HEK293 (cell line): ENCODE data around the gene SKA2.

Experiments used
- BCL6B ChIP-seq: fragments of 450-650 bp; formaldehyde crosslinking; IDR thresholded peaks from 2 replicates; pipeline ENCODE4 v1.5.1; 2017; ENCODE audit warnings: missing biosample characterization, missing genetic modification characterization
- HOXC10 ChIP-seq: sonication (generic); formaldehyde crosslinking; IDR thresholded peaks from 2 replicates; pipeline ENCODE4 v1.8.1; 2023; ENCODE audit warnings: mild to moderate bottlenecking, missing genetic modification reagents
- IKZF3 ChIP-seq: fragments of 450-650 bp; IDR thresholded peaks from 2 replicates; pipeline ENCODE4 v1.5.0; 2018; ENCODE audit warnings: missing biosample characterization, mild to moderate bottlenecking, missing genetic modification characterization, moderate library complexity
- INSM2 ChIP-seq: fragments of 450-650 bp; formaldehyde crosslinking; IDR thresholded peaks from 2 replicates; pipeline ENCODE4 v1.5.1; 2016; ENCODE audit warnings: missing biosample characterization, missing genetic modification characterization
- KLF10 ChIP-seq: fragments of 450-650 bp; IDR thresholded peaks from 2 replicates; pipeline ENCODE4 v1.5.1; 2018; ENCODE audit warnings: missing biosample characterization, mild to moderate bottlenecking, missing genetic modification characterization
- MEIS1 ChIP-seq: sonication (generic); formaldehyde crosslinking; IDR thresholded peaks from 2 replicates; pipeline ENCODE4 v1.8.1; 2022; ENCODE audit warnings: missing genetic modification reagents, mild to moderate bottlenecking, borderline replicate concordance
- MZF1 ChIP-seq: fragments of 450-650 bp; formaldehyde crosslinking; IDR thresholded peaks from 2 replicates; pipeline ENCODE4 v1.5.1; 2017; ENCODE audit warnings: missing biosample characterization, missing genetic modification characterization, borderline replicate concordance
- RBAK ChIP-seq: fragments of 450-650 bp; formaldehyde crosslinking; IDR thresholded peaks from 2 replicates; pipeline ENCODE4 v1.5.1; 2016; ENCODE audit warnings: missing biosample characterization, missing genetic modification characterization
- SCRT1 ChIP-seq: fragments of 450-650 bp; formaldehyde crosslinking; IDR thresholded peaks from 2 replicates; pipeline ENCODE4 v1.5.1; 2016; ENCODE audit warnings: missing biosample characterization, missing genetic modification characterization, borderline replicate concordance
- ZBTB21 ChIP-seq: fragments of 450-650 bp; formaldehyde crosslinking; IDR thresholded peaks from 2 replicates; pipeline ENCODE4 v1.5.1; 2017; ENCODE audit warnings: missing biosample characterization, missing genetic modification characterization
- ZFP41 ChIP-seq: fragments of 450-650 bp; formaldehyde crosslinking; IDR thresholded peaks from 2 replicates; pipeline ENCODE4 v1.5.1; 2016; ENCODE audit warnings: missing biosample characterization, missing genetic modification characterization, borderline replicate concordance
- ZNF132 ChIP-seq: fragments of 450-650 bp; formaldehyde crosslinking; IDR thresholded peaks from 2 replicates; pipeline ENCODE4 v1.5.1; 2017; ENCODE audit warnings: missing biosample characterization, missing genetic modification characterization, borderline replicate concordance
- ZNF169 ChIP-seq: fragments of 450-650 bp; formaldehyde crosslinking; IDR thresholded peaks from 2 replicates; pipeline ENCODE4 v1.5.1; 2016; ENCODE audit warnings: missing biosample characterization, missing genetic modification characterization
- ZNF184 ChIP-seq: fragments of 450-650 bp; IDR thresholded peaks from 2 replicates; pipeline ENCODE4 v1.5.1; 2018; ENCODE audit warnings: missing biosample characterization, mild to moderate bottlenecking, missing genetic modification characterization
- ZNF211 ChIP-seq: fragments of 450-650 bp; formaldehyde crosslinking; IDR thresholded peaks from 2 replicates; pipeline ENCODE4 v1.5.1; 2016; ENCODE audit warnings: low read depth, missing biosample characterization, missing genetic modification characterization
- ZNF274 ChIP-seq, 2 experiments: fragments of 200-500 bp in 1 of 2; fragments of 450-650 bp in 1 of 2; sonication (Bioruptor generic) in 1 of 2; formaldehyde crosslinking in 1 of 2; IDR thresholded peaks; 2 replicates each; pipeline versions ENCODE4 v1.5.1 to v1.6.1; 2014 to 2016; ENCODE audit warnings: borderline replicate concordance in 1 of 2, inconsistent platforms in 1 of 2, low read length in 1 of 2, missing biosample characterization in 1 of 2, missing genetic modification characterization in 1 of 2
- ZNF302 ChIP-seq: fragments of 450-650 bp; formaldehyde crosslinking; IDR thresholded peaks from 2 replicates; pipeline ENCODE4 v1.5.1; 2016; ENCODE audit warnings: missing biosample characterization, missing genetic modification characterization, low read depth
- ZNF324 ChIP-seq: fragments of 450-650 bp; formaldehyde crosslinking; IDR thresholded peaks from 2 replicates; pipeline ENCODE4 v1.5.1; 2016; ENCODE audit warnings: missing biosample characterization, missing genetic modification characterization
- ZNF426 ChIP-seq: fragments of 450-650 bp; formaldehyde crosslinking; IDR thresholded peaks from 2 replicates; pipeline ENCODE4 v1.5.1; 2017; ENCODE audit warnings: missing biosample characterization, missing genetic modification characterization, mild to moderate bottlenecking, inconsistent platforms, moderate library complexity
- ZNF433 ChIP-seq: fragments of 450-650 bp; formaldehyde crosslinking; IDR thresholded peaks from 2 replicates; pipeline ENCODE4 v1.5.1; 2016; ENCODE audit warnings: missing biosample characterization, missing genetic modification characterization, low read depth
- ZNF514 ChIP-seq: fragments of 450-650 bp; formaldehyde crosslinking; IDR thresholded peaks from 2 replicates; pipeline ENCODE4 v1.5.1; 2016; ENCODE audit warnings: missing biosample characterization, missing genetic modification characterization
- ZNF626 ChIP-seq: fragments of 450-650 bp; sonication (Bioruptor Pico); formaldehyde crosslinking; IDR thresholded peaks from 2 replicates; pipeline ENCODE4 v1.5.1; 2018; ENCODE audit warnings: missing biosample characterization, missing genetic modification characterization, inconsistent platforms
- ZNF677 ChIP-seq: fragments of 450-650 bp; IDR thresholded peaks from 2 replicates; pipeline ENCODE4 v1.5.0; 2018; ENCODE audit warnings: missing biosample characterization, mild to moderate bottlenecking, missing genetic modification characterization, moderate library complexity
- ZNF792 ChIP-seq: fragments of 450-650 bp; formaldehyde crosslinking; IDR thresholded peaks from 2 replicates; pipeline ENCODE4 v1.5.1; 2016; ENCODE audit warnings: missing biosample characterization, missing genetic modification characterization
- TF ChIP-seq, protein P1 (sequence below): fragments of 450-650 bp; formaldehyde crosslinking; IDR thresholded peaks from 2 replicates; pipeline ENCODE4 v1.5.0; 2017; ENCODE audit warnings: missing biosample characterization, missing genetic modification characterization, borderline replicate concordance
- TF ChIP-seq, protein P2 (sequence below): fragments of 450-650 bp; formaldehyde crosslinking; IDR thresholded peaks from 2 replicates; pipeline ENCODE4 v1.5.1; 2016; ENCODE audit warnings: missing biosample characterization, missing genetic modification characterization
- TF ChIP-seq, protein P3 (sequence below): fragments of 450-650 bp; formaldehyde crosslinking; IDR thresholded peaks from 2 replicates; pipeline ENCODE4 v1.5.1; 2016; ENCODE audit warnings: missing biosample characterization, missing genetic modification characterization
- TF ChIP-seq, protein P4 (sequence below): fragments of 450-650 bp; formaldehyde crosslinking; IDR thresholded peaks from 2 replicates; pipeline ENCODE4 v1.5.1; 2016; ENCODE audit warnings: missing biosample characterization, missing genetic modification characterization

SKA2 gene

DNA sequence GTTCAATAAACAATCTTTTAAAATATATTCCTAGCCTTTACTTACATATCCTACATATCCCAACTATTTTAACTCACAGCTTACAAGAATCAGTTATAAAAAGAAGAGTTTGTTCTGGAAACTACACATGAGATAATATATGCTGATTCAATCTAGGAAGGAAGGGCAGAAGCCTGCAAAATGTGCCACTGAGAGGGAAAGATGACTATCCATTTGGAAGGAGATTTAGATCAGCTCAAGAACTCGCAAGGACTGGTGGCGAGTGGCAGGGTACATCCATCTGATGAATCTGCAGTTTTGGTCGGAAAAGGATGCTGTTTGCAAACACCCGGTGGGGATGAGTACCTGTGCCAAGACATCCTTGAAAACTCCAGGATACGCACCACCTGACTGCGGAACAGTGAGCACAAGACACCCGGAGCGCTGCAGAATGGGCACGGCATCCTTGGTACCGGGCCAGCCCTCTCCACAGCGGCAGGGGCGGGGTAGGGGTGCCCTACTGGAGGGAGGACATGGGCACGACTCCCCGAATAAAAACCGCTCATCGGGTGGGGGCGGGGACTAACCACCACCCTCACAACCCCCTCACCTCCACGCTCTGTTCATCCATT, 49.0 kb downstream of the SKA2 start (continued):
- TF ChIP-seq, protein P1, sequence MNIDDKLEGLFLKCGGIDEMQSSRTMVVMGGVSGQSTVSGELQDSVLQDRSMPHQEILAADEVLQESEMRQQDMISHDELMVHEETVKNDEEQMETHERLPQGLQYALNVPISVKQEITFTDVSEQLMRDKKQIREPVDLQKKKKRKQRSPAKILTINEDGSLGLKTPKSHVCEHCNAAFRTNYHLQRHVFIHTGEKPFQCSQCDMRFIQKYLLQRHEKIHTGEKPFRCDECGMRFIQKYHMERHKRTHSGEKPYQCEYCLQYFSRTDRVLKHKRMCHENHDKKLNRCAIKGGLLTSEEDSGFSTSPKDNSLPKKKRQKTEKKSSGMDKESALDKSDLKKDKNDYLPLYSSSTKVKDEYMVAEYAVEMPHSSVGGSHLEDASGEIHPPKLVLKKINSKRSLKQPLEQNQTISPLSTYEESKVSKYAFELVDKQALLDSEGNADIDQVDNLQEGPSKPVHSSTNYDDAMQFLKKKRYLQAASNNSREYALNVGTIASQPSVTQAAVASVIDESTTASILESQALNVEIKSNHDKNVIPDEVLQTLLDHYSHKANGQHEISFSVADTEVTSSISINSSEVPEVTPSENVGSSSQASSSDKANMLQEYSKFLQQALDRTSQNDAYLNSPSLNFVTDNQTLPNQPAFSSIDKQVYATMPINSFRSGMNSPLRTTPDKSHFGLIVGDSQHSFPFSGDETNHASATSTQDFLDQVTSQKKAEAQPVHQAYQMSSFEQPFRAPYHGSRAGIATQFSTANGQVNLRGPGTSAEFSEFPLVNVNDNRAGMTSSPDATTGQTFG, result no peak
- TF ChIP-seq INSM2 (tag by site-specific recombination) (no peak), RBAK (tag by site-specific recombination) (no peak), BCL6B (no peak), MZF1 (tag by site-specific recombination) (no peak), KLF10 (tag by site-specific recombination) (no peak), ZNF677 (tag by site-specific recombination) (no peak), ZNF324 (tag by site-specific recombination) (no peak), ZNF211 (tag by site-specific recombination) (no peak), ZNF426 (tag by site-specific recombination) (no peak), ZNF132 (tag by site-specific recombination) (no peak), ZNF626 (tag by site-specific recombination) (no peak), ZBTB21 (tag by site-specific recombination) (no peak), ZNF433 (no peak), HOXC10 (no peak), SCRT1 (tag by site-specific recombination) (no peak), ZNF184 (tag by site-specific recombination) (no peak), ZNF514 (tag by site-specific recombination) (no peak), MEIS1 (CRISPR knock-in tag) (no peak), ZFP41 (no peak), ZNF274 (IDR thresholded peaks at IDR 0.05; ENCODE audit: low read length) (no peak), ZNF274 (tag by site-specific recombination; IDR thresholded peaks at IDR 0.05; ENCODE audit: borderline replicate concordance) (no peak), ZNF169 (tag by site-specific recombination) (no peak), ZNF302 (tag by site-specific recombination) (no peak), ZNF792 (tag by site-specific recombination) (no peak), IKZF3 (peak; percentile 55; the same call in 1 of the 2 replicates)
- TF ChIP-seq, protein P2, sequence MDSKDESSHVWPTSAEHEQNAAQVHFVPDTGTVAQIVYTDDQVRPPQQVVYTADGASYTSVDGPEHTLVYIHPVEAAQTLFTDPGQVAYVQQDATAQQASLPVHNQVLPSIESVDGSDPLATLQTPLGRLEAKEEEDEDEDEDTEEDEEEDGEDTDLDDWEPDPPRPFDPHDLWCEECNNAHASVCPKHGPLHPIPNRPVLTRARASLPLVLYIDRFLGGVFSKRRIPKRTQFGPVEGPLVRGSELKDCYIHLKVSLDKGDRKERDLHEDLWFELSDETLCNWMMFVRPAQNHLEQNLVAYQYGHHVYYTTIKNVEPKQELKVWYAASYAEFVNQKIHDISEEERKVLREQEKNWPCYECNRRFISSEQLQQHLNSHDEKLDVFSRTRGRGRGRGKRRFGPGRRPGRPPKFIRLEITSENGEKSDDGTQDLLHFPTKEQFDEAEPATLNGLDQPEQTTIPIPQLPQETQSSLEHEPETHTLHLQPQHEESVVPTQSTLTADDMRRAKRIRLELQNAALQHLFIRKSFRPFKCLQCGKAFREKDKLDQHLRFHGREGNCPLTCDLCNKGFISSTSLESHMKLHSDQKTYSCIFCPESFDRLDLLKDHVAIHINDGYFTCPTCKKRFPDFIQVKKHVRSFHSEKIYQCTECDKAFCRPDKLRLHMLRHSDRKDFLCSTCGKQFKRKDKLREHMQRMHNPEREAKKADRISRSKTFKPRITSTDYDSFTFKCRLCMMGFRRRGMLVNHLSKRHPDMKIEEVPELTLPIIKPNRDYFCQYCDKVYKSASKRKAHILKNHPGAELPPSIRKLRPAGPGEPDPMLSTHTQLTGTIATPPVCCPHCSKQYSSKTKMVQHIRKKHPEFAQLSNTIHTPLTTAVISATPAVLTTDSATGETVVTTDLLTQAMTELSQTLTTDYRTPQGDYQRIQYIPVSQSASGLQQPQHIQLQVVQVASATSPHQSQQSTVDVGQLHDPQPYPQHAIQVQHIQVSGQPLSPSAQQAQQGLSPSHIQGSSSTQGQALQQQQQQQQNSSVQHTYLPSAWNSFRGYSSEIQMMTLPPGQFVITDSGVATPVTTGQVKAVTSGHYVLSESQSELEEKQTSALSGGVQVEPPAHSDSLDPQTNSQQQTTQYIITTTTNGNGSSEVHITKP (tag by site-specific recombination), result peak; percentile 70
- TF ChIP-seq, protein P3, sequence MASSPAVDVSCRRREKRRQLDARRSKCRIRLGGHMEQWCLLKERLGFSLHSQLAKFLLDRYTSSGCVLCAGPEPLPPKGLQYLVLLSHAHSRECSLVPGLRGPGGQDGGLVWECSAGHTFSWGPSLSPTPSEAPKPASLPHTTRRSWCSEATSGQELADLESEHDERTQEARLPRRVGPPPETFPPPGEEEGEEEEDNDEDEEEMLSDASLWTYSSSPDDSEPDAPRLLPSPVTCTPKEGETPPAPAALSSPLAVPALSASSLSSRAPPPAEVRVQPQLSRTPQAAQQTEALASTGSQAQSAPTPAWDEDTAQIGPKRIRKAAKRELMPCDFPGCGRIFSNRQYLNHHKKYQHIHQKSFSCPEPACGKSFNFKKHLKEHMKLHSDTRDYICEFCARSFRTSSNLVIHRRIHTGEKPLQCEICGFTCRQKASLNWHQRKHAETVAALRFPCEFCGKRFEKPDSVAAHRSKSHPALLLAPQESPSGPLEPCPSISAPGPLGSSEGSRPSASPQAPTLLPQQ (tag by site-specific recombination), result no peak
- TF ChIP-seq, protein P4, sequence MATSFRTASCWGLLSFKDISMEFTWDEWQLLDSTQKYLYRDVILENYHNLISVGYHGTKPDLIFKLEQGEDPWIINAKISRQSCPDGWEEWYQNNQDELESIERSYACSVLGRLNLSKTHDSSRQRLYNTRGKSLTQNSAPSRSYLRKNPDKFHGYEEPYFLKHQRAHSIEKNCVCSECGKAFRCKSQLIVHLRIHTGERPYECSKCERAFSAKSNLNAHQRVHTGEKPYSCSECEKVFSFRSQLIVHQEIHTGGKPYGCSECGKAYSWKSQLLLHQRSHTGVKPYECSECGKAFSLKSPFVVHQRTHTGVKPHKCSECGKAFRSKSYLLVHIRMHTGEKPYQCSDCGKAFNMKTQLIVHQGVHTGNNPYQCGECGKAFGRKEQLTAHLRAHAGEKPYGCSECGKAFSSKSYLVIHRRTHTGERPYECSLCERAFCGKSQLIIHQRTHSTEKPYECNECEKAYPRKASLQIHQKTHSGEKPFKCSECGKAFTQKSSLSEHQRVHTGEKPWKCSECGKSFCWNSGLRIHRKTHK (tag by site-specific recombination), result no peak
